Gastrocnemius medialis (tissue), 4 donors: Measurements from ENCODE around the gene GID8. TPM values are rescaled to one million over a fixed set of nuclear protein-coding genes. Genes with fewer than 3 reads are reported as not detected.

Experiments
- ATAC-seq, 2 donors: fragments of 150-250 bp; one replicate each; pipeline ENCODE4 v1.9.1; 2016
- DNase-seq, 2 donors: peaks; one replicate each; pipeline ENCODE4 v3.0.0-alpha.2; 2019
- H3K27ac ChIP-seq, 4 donors: fragments of 200-600 bp; sonication (generic); 1 replicate in 1 of 4; 2 replicates in 3 of 4; pipeline ENCODE4 v1.5.1; 2016 to 2018; ENCODE audit warnings: mild to moderate bottlenecking in 2 of 4, moderate library complexity in 1 of 4
- H3K27me3 ChIP-seq, 3 donors: fragments of 200-600 bp; sonication (generic) in 2 of 3; 1 replicate in 1 of 3; 2 replicates in 2 of 3; pipeline versions ENCODE4 v1.5.1 to v1.6.0; 2016 to 2019; ENCODE audit warnings: mild to moderate bottlenecking in 1 of 3, moderate library complexity in 1 of 3
- H3K36me3 ChIP-seq, 2 donors: fragments of 200-600 bp; sonication (generic) in 1 of 2; one replicate each; pipeline ENCODE4 v1.5.1; 2017 to 2018
- H3K4me1 ChIP-seq, 2 donors: fragments of 200-600 bp; sonication (generic) in 1 of 2; one replicate each; pipeline ENCODE4 v1.5.1; 2016 to 2017; ENCODE audit warnings: mild to moderate bottlenecking in 2 of 2
- H3K4me3 ChIP-seq, 4 donors: fragments of 200-600 bp; sonication (generic) in 3 of 4; 1 replicate in 1 of 4; 2 replicates in 3 of 4; pipeline ENCODE4 v1.5.1; 2016 to 2019; ENCODE audit warnings: mild to moderate bottlenecking in 2 of 4
- H3K9me3 ChIP-seq, 3 donors: fragments of 200-600 bp; sonication (generic) in 2 of 3; 1 replicate in 1 of 3; 2 replicates in 2 of 3; pipeline ENCODE4 v1.5.1; 2016 to 2019
- POLR2A ChIP-seq, 2 donors: fragments of 450-650 bp; IDR thresholded peaks; one replicate each; pipeline ENCODE4 v1.6.1; 2017; ENCODE audit warnings: antibody characterized with exemption in 2 of 2, mild to moderate bottlenecking in 2 of 2, moderate library complexity in 2 of 2
- in situ Hi-C, 4 donors: fragments of 200-750 bp; cut with MboI; loops; one replicate each; pipeline versions ENCODE4 v1.15.0 to v1.8.0; 2017; ENCODE audit warnings: low sequenced_read_pairs in 4 of 4
- intact Hi-C: fragments of 100-400 bp; cut with DNase I; formaldehyde crosslinking; loops from one replicate; pipeline ENCODE4 v1.15.1; 2023; ENCODE audit warnings: low total_unique reads
- total RNA-seq, 4 donors: library from RNA; depleted of rRNA; stranded (reverse); fragments of >200 nt; gene quantifications; one replicate each; pipeline versions ENCODE4 v1.1.0 to v1.2.3, GENCODE V29; 2016
- TF ChIP-seq, protein P1 (sequence below), 5 experiments: fragments of 450-650 bp in 3 of 5; fragments of 200-600 bp in 2 of 5; sonication (generic) in 2 of 5; IDR thresholded peaks in 4 of 5; conservative IDR thresholded peaks in 1 of 5; 1 replicate in 4 of 5; 2 replicates in 1 of 5; pipeline ENCODE4 v1.5.1; 2016 to 2019; ENCODE audit warnings: antibody characterized with exemption in 5 of 5, mild to moderate bottlenecking in 3 of 5, moderate library complexity in 3 of 5

GID8 gene
- total RNA-seq, 4 donors from 2014 or later, result 12.8 to 16.2 (median 13.5) TPM

DNA sequence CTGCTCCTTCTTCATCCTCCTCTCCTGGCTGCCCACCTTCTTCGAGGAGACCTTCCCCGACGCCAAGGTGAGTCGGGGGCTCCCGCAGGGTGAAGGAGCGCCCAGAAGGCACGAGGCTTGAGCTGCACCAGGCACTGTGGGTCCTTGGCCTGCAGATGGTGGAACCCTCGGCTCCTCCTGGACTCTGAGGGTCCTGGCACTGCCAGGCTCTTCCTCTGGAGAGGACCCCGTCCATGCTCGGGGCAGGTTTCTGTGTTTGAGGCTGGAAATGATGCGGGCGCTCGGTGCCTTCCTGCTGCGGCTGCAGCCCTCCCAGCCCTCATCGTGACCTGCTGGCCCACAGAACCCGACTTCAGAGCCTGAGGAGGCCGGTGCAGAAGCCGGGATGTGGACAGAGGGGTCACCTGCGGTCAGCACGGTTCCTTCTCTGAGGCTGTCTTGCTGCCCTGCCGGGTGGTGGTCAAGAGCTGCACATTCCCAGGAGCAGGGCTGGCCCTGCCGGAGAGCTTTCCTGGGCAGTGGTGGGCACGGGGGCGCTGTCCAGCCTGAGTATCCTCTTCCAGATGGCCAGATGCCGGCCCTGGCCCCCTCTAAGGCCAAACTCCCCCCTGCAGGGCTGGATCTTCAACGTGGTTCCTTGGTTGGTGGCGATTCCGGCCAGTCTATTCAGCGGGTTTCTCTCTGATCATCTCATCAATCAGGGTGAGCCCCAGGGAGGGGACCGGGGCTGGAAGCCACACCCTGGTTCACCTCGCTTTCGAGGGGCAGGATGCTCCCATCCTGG is 25.9 kb downstream of the GID8 start:
- no peaks in the 10 kb centered on the region for H3K27me3 ChIP-seq
- intact Hi-C loops, result no loop called here
- no peak overlapping the region for H3K4me3 ChIP-seq
- no peaks in the 10 kb centered on the region for H3K4me1 ChIP-seq
- H3K9me3 ChIP-seq, result no peaks in the 10 kb centered on the region
- no peak overlapping the region for H3K27ac ChIP-seq
- ATAC-seq (no peak), DNase-seq (no peak)
- H3K36me3 ChIP-seq, result no peaks in the 10 kb centered on the region
- TF ChIP-seq, protein P1, sequence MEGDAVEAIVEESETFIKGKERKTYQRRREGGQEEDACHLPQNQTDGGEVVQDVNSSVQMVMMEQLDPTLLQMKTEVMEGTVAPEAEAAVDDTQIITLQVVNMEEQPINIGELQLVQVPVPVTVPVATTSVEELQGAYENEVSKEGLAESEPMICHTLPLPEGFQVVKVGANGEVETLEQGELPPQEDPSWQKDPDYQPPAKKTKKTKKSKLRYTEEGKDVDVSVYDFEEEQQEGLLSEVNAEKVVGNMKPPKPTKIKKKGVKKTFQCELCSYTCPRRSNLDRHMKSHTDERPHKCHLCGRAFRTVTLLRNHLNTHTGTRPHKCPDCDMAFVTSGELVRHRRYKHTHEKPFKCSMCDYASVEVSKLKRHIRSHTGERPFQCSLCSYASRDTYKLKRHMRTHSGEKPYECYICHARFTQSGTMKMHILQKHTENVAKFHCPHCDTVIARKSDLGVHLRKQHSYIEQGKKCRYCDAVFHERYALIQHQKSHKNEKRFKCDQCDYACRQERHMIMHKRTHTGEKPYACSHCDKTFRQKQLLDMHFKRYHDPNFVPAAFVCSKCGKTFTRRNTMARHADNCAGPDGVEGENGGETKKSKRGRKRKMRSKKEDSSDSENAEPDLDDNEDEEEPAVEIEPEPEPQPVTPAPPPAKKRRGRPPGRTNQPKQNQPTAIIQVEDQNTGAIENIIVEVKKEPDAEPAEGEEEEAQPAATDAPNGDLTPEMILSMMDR (IDR thresholded peaks at IDR 0.05 in 4 of 5, conservative IDR thresholded peaks at IDR 0.05 in 1 of 5), result no peak
- TF ChIP-seq POLR2A (IDR thresholded peaks at IDR 0.05), result no peak
- in situ Hi-C loops, result no loop called here

DNA sequence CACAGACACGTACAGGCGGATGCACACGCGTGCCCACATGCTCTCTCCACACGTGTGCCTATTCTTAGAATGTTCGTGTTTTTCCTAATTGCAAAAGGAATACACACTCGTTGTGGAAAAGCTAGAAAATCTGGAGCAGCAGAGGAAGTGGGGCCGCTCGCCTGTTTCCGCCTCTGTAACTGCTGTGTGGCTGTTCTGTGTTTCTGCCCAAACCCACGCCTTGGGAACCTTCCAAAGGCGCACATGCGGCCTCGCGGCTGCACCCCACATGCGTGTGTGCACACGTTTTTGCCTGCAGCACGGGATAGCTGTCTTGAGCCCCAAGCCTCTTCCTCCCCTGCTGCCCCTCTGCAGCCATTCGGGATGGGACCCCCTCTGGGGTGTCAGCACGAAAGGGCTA is 26.8 kb downstream of the GID8 start:
- no peak for ATAC-seq
- Histone ChIP-seq H3K36me3 (no peaks in the 10 kb centered on the region), H3K27ac (no peak overlapping the region), H3K9me3 (no peaks in the 10 kb centered on the region), H3K27me3 (peaks cover 0 to 3% (median 0%) of the 10 kb centered on the region in 3 donors), H3K4me1 (no peaks in the 10 kb centered on the region), H3K4me3 (no peak overlapping the region)
- intact Hi-C loops, result no loop called here
- TF ChIP-seq, protein P1 (IDR thresholded peaks at IDR 0.05 in 4 of 5, conservative IDR thresholded peaks at IDR 0.05 in 1 of 5), result no peak
- TF ChIP-seq POLR2A (IDR thresholded peaks at IDR 0.05), result no peak
- no peak for DNase-seq
- in situ Hi-C loops, result no loop called here

DNA sequence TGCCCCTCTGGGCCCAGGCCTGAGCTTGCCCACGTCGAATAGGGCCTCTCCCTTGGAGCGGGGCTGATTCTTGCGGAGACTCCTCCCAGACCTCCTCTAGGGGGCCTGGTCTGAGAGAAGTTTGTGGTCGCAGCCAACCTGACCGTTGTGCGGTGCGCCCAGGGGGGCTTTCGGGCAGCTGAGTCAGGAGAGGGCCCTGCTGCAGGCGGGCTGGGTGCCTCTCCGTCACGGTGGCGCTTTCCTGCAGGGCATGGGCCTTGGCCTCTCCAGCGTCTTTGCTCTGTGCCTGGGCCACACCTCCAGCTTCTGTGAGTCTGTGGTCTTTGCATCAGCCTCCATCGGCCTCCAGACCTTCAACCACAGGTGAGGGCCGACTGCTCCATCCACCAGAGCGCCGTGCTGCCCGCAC is 27.4 kb downstream of the GID8 start:
- no peak for DNase-seq
- no peaks in the 10 kb centered on the region for H3K4me1 ChIP-seq
- no peak overlapping the region for H3K4me3 ChIP-seq
- no peak for TF ChIP-seq POLR2A (IDR thresholded peaks at IDR 0.05)
- TF ChIP-seq, protein P1 (IDR thresholded peaks at IDR 0.05 in 4 of 5, conservative IDR thresholded peaks at IDR 0.05 in 1 of 5), result no peak
- intact Hi-C loops, result no loop called here
- H3K9me3 ChIP-seq, result no peaks in the 10 kb centered on the region
- no peak for ATAC-seq
- in situ Hi-C loops, result no loop called here
- peaks cover 0 to 8% (median under 1%) of the 10 kb centered on the region in 3 donors for H3K27me3 ChIP-seq
- no peaks in the 10 kb centered on the region for H3K36me3 ChIP-seq
- H3K27ac ChIP-seq, result no peak overlapping the region

DNA sequence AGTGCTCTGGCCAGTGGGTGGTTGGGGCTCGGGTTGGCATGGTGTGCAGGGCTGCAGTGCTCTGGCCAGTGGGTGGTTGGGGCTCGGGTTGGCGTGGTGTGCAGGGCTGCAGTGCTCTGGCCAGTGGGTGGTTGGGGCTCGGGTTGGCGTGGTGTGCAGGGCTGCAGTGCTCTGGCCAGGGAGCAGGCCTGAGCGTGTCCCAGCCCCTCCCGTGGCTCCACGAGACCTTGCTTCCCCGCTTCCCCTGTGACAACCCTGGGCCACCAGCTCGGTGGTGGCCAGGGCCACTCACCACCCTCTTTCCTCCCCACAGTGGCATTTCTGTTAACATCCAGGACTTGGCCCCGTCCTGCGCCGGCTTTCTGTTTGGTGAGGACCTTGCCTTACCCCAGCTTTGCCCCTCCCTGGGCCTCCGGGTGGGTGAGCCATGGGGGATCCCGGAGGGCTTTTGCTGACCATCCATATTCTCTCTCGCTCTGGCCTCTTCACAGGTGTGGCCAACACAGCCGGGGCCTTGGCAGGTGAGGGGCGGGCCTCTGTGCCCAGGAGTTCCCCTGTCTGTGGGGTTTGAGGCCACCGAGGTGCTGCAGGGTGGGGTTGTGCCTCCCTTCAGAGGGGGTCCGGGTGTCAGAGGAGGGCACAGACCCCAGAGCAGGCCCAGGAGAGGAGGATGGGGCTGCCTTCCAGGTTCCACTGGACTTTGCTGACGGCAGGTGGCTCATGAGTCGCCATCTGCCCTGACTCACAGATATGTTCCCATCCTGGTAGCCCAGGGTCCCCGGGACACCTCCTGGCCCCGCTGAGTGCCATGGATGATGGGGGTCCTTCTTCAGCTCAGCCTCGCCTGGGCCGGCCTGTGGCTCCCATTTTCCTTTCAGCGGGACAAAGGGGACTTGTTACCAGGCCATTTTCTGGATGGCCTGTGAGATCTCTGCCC is 28.5 kb downstream of the GID8 start:
- intact Hi-C loops (no loop called here), in situ Hi-C loops (no loop called here)
- Histone ChIP-seq H3K27ac (no peak overlapping the region), H3K4me1 (no peaks in the 10 kb centered on the region), H3K27me3 (peaks cover 9 to 18% (median 9%) of the 10 kb centered on the region in 3 donors), H3K4me3 (no peak overlapping the region), H3K9me3 (no peaks in the 10 kb centered on the region), H3K36me3 (no peaks in the 10 kb centered on the region)
- TF ChIP-seq, protein P1 (IDR thresholded peaks at IDR 0.05 in 4 of 5, conservative IDR thresholded peaks at IDR 0.05 in 1 of 5), result no peak
- no peak for TF ChIP-seq POLR2A (IDR thresholded peaks at IDR 0.05)
- DNase-seq, result no peak
- ATAC-seq, result no peak
